HEK293 (cell line): ENCODE measurements around the gene ZKSCAN3.
A peak's percentile ranks its signal among the peaks of the same experiment; 100 is the strongest.

ENCODE experiments used
- KLF1 ChIP-seq: fragments of 450-650 bp; formaldehyde crosslinking; IDR thresholded peaks from 2 replicates; pipeline ENCODE4 v1.5.1; 2016; ENCODE audit warnings: missing biosample characterization, missing genetic modification characterization
- KLF10 ChIP-seq: fragments of 450-650 bp; IDR thresholded peaks from 2 replicates; pipeline ENCODE4 v1.5.1; 2018; ENCODE audit warnings: missing biosample characterization, mild to moderate bottlenecking, missing genetic modification characterization
- KLF7 ChIP-seq: fragments of 450-650 bp; formaldehyde crosslinking; IDR thresholded peaks from 2 replicates; pipeline ENCODE4 v1.5.1; 2016; ENCODE audit warnings: missing biosample characterization, missing genetic modification characterization, borderline replicate concordance
- KLF9 ChIP-seq: fragments of 450-650 bp; formaldehyde crosslinking; IDR thresholded peaks from 2 replicates; pipeline ENCODE4 v1.5.1; 2016; ENCODE audit warnings: missing biosample characterization, missing genetic modification characterization, low read depth
- MZF1 ChIP-seq: fragments of 450-650 bp; formaldehyde crosslinking; IDR thresholded peaks from 2 replicates; pipeline ENCODE4 v1.5.1; 2017; ENCODE audit warnings: missing biosample characterization, missing genetic modification characterization, borderline replicate concordance
- SCRT2 ChIP-seq: fragments of 450-650 bp; formaldehyde crosslinking; IDR thresholded peaks from 2 replicates; pipeline ENCODE4 v1.5.1; 2016; ENCODE audit warnings: missing biosample characterization, missing genetic modification characterization
- ZNF16 ChIP-seq: fragments of 450-650 bp; formaldehyde crosslinking; IDR thresholded peaks from 2 replicates; pipeline ENCODE4 v1.5.1; 2016; ENCODE audit warnings: low read depth, missing biosample characterization, missing genetic modification characterization
- ZNF354C ChIP-seq: fragments of 450-650 bp; formaldehyde crosslinking; IDR thresholded peaks from 2 replicates; pipeline ENCODE4 v1.5.1; 2016; ENCODE audit warnings: missing biosample characterization, missing genetic modification characterization, low read depth, borderline replicate concordance
- ZNF514 ChIP-seq: fragments of 450-650 bp; formaldehyde crosslinking; IDR thresholded peaks from 2 replicates; pipeline ENCODE4 v1.5.1; 2016; ENCODE audit warnings: missing biosample characterization, missing genetic modification characterization
- ZNF654 ChIP-seq: fragments of 450-650 bp; formaldehyde crosslinking; IDR thresholded peaks from 2 replicates; pipeline ENCODE4 v1.5.1; 2016; ENCODE audit warnings: low read depth, missing biosample characterization, missing genetic modification characterization
- ZNF660 ChIP-seq: fragments of 450-650 bp; IDR thresholded peaks from 2 replicates; pipeline ENCODE4 v1.5.1; 2018; ENCODE audit warnings: missing biosample characterization, mild to moderate bottlenecking, missing genetic modification characterization
- ZNF664 ChIP-seq: fragments of 450-650 bp; formaldehyde crosslinking; IDR thresholded peaks from 2 replicates; pipeline ENCODE4 v1.5.1; 2016; ENCODE audit warnings: missing biosample characterization, missing genetic modification characterization
- TF ChIP-seq, protein P1 (sequence below): fragments of 450-650 bp; formaldehyde crosslinking; IDR thresholded peaks from 2 replicates; pipeline ENCODE4 v1.5.1; 2016; ENCODE audit warnings: missing biosample characterization, missing genetic modification characterization
- TF ChIP-seq, protein P2 (sequence below): fragments of 450-650 bp; formaldehyde crosslinking; IDR thresholded peaks from 2 replicates; pipeline ENCODE4 v1.5.1; 2016; ENCODE audit warnings: missing biosample characterization, missing genetic modification characterization
- TF ChIP-seq, protein P3 (sequence below): fragments of 450-650 bp; formaldehyde crosslinking; IDR thresholded peaks from 2 replicates; pipeline ENCODE4 v1.5.1; 2017; ENCODE audit warnings: missing biosample characterization, missing genetic modification characterization
- TF ChIP-seq, protein P4 (sequence below): fragments of 450-650 bp; formaldehyde crosslinking; IDR thresholded peaks from 2 replicates; pipeline ENCODE4 v1.5.1; 2016; ENCODE audit warnings: missing biosample characterization, missing genetic modification characterization
- TF ChIP-seq, protein P5 (sequence below): fragments of 450-650 bp; IDR thresholded peaks from 2 replicates; pipeline ENCODE4 v1.5.1; 2018; ENCODE audit warnings: missing biosample characterization, mild to moderate bottlenecking, missing genetic modification characterization
- TF ChIP-seq, protein P6 (sequence below): fragments of 450-650 bp; formaldehyde crosslinking; IDR thresholded peaks from 2 replicates; pipeline ENCODE4 v1.5.1; 2016; ENCODE audit warnings: missing biosample characterization, missing genetic modification characterization
- TF ChIP-seq, protein P7 (sequence below): fragments of 450-650 bp; formaldehyde crosslinking; IDR thresholded peaks from 2 replicates; pipeline ENCODE4 v1.5.1; 2016; ENCODE audit warnings: missing biosample characterization, missing genetic modification characterization

The ZKSCAN3 gene

DNA sequence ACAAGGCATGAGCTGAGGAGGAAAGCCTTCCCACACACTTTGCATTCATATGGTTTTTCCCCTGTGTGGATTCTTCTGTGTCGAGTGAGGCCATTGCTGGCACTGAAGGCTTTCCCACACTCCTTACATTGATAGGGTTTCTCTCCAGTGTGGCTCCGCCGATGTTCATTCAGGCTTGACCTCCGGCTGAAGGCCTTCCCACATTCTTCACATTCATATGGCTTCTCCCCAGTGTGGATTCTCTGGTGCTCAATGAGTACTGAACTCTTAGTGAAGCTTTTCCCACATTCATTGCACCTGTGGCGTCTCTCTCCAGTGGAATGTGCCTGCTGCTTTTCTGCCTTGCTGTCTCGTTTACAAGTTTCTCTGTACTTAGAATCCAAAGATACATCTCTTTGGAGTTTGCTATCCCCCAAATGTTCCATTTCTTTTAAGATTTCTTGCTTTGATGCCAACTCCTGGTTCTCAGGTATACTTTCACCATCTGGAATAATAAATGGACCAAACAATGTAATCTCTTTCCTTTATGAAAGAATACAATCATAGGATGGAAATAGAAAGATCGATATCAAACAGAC is 23.3 kb upstream of the ZKSCAN3 start (continued):
- TF ChIP-seq, protein P1, sequence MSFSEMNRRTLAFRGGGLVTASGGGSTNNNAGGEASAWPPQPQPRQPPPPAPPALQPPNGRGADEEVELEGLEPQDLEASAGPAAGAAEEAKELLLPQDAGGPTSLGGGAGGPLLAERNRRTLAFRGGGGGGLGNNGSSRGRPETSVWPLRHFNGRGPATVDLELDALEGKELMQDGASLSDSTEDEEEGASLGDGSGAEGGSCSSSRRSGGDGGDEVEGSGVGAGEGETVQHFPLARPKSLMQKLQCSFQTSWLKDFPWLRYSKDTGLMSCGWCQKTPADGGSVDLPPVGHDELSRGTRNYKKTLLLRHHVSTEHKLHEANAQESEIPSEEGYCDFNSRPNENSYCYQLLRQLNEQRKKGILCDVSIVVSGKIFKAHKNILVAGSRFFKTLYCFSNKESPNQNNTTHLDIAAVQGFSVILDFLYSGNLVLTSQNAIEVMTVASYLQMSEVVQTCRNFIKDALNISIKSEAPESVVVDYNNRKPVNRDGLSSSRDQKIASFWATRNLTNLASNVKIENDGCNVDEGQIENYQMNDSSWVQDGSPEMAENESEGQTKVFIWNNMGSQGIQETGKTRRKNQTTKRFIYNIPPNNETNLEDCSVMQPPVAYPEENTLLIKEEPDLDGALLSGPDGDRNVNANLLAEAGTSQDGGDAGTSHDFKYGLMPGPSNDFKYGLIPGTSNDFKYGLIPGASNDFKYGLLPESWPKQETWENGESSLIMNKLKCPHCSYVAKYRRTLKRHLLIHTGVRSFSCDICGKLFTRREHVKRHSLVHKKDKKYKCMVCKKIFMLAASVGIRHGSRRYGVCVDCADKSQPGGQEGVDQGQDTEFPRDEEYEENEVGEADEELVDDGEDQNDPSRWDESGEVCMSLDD = no peak
- peak; percentile 67 for TF ChIP-seq SCRT2 (tag by site-specific recombination)
- TF ChIP-seq, protein P2, sequence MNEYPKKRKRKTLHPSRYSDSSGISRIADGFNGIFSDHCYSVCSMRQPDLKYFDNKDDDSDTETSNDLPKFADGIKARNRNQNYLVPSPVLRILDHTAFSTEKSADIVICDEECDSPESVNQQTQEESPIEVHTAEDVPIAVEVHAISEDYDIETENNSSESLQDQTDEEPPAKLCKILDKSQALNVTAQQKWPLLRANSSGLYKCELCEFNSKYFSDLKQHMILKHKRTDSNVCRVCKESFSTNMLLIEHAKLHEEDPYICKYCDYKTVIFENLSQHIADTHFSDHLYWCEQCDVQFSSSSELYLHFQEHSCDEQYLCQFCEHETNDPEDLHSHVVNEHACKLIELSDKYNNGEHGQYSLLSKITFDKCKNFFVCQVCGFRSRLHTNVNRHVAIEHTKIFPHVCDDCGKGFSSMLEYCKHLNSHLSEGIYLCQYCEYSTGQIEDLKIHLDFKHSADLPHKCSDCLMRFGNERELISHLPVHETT (tag by site-specific recombination) = no peak
- no peak for TF ChIP-seq KLF10 (tag by site-specific recombination)
- TF ChIP-seq, protein P3, sequence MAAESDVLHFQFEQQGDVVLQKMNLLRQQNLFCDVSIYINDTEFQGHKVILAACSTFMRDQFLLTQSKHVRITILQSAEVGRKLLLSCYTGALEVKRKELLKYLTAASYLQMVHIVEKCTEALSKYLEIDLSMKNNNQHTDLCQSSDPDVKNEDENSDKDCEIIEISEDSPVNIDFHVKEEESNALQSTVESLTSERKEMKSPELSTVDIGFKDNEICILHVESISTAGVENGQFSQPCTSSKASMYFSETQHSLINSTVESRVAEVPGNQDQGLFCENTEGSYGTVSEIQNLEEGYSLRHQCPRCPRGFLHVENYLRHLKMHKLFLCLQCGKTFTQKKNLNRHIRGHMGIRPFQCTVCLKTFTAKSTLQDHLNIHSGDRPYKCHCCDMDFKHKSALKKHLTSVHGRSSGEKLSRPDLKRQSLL (tag by site-specific recombination) = no peak
- TF ChIP-seq ZNF514 (tag by site-specific recombination) = no peak
- TF ChIP-seq, protein P4, sequence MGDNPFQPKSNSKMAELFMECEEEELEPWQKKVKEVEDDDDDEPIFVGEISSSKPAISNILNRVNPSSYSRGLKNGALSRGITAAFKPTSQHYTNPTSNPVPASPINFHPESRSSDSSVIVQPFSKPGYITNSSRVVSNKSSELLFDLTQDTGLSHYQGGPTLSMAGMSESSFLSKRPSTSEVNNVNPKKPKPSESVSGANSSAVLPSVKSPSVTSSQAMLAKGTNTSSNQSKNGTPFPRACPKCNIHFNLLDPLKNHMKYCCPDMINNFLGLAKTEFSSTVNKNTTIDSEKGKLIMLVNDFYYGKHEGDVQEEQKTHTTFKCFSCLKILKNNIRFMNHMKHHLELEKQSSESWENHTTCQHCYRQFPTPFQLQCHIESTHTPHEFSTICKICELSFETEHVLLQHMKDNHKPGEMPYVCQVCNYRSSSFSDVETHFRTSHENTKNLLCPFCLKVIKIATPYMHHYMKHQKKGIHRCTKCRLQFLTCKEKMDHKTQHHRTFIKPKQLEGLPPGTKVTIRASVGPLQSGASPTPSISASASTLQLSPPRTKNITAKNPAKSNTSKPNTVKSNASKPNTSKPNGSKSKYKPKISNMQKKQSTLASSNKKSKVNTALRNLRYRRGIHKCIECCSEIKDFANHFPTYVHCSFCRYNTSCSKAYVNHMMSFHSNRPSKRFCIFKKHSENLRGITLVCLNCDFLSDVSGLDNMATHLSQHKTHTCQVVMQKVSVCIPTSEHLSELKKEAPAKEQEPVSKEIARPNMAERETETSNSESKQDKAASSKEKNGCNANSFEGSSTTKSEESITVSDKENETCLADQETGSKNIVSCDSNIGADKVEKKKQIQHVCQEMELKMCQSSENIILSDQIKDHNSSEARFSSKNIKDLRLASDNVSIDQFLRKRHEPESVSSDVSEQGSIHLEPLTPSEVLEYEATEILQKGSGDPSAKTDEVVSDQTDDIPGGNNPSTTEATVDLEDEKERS = peak; percentile 64; the same call in 1 of the 2 replicates
- TF ChIP-seq ZNF354C (tag by site-specific recombination) = no peak
- TF ChIP-seq, protein P5, sequence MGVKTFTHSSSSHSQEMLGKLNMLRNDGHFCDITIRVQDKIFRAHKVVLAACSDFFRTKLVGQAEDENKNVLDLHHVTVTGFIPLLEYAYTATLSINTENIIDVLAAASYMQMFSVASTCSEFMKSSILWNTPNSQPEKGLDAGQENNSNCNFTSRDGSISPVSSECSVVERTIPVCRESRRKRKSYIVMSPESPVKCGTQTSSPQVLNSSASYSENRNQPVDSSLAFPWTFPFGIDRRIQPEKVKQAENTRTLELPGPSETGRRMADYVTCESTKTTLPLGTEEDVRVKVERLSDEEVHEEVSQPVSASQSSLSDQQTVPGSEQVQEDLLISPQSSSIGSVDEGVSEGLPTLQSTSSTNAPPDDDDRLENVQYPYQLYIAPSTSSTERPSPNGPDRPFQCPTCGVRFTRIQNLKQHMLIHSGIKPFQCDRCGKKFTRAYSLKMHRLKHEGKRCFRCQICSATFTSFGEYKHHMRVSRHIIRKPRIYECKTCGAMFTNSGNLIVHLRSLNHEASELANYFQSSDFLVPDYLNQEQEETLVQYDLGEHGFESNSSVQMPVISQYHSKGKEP (tag by site-specific recombination) = no peak
- TF ChIP-seq ZNF660 = no peak
- TF ChIP-seq ZNF16 = no peak
- TF ChIP-seq, protein P6, sequence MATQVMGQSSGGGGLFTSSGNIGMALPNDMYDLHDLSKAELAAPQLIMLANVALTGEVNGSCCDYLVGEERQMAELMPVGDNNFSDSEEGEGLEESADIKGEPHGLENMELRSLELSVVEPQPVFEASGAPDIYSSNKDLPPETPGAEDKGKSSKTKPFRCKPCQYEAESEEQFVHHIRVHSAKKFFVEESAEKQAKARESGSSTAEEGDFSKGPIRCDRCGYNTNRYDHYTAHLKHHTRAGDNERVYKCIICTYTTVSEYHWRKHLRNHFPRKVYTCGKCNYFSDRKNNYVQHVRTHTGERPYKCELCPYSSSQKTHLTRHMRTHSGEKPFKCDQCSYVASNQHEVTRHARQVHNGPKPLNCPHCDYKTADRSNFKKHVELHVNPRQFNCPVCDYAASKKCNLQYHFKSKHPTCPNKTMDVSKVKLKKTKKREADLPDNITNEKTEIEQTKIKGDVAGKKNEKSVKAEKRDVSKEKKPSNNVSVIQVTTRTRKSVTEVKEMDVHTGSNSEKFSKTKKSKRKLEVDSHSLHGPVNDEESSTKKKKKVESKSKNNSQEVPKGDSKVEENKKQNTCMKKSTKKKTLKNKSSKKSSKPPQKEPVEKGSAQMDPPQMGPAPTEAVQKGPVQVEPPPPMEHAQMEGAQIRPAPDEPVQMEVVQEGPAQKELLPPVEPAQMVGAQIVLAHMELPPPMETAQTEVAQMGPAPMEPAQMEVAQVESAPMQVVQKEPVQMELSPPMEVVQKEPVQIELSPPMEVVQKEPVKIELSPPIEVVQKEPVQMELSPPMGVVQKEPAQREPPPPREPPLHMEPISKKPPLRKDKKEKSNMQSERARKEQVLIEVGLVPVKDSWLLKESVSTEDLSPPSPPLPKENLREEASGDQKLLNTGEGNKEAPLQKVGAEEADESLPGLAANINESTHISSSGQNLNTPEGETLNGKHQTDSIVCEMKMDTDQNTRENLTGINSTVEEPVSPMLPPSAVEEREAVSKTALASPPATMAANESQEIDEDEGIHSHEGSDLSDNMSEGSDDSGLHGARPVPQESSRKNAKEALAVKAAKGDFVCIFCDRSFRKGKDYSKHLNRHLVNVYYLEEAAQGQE (tag by site-specific recombination) = no peak
- TF ChIP-seq MZF1 (tag by site-specific recombination) = no peak
- no peak for TF ChIP-seq KLF7 (tag by site-specific recombination)
- no peak for TF ChIP-seq ZNF654 (tag by site-specific recombination)
- TF ChIP-seq KLF1 (tag by site-specific recombination) = no peak
- no peak for TF ChIP-seq KLF9 (tag by site-specific recombination)
- TF ChIP-seq ZNF664 (tag by site-specific recombination) = no peak
- TF ChIP-seq, protein P7, sequence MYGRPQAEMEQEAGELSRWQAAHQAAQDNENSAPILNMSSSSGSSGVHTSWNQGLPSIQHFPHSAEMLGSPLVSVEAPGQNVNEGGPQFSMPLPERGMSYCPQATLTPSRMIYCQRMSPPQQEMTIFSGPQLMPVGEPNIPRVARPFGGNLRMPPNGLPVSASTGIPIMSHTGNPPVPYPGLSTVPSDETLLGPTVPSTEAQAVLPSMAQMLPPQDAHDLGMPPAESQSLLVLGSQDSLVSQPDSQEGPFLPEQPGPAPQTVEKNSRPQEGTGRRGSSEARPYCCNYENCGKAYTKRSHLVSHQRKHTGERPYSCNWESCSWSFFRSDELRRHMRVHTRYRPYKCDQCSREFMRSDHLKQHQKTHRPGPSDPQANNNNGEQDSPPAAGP (tag by site-specific recombination) = no peak
